Effector CD8-positive, alpha-beta T cell (primary cell): Measurements from ENCODE around the gene ATPAF2.

Experiments
- DNase-seq: peaks from one replicate; lab custom pipeline; 2025; lab: John Stamatoyannopoulos, UW

ATPAF2 gene

DNA sequence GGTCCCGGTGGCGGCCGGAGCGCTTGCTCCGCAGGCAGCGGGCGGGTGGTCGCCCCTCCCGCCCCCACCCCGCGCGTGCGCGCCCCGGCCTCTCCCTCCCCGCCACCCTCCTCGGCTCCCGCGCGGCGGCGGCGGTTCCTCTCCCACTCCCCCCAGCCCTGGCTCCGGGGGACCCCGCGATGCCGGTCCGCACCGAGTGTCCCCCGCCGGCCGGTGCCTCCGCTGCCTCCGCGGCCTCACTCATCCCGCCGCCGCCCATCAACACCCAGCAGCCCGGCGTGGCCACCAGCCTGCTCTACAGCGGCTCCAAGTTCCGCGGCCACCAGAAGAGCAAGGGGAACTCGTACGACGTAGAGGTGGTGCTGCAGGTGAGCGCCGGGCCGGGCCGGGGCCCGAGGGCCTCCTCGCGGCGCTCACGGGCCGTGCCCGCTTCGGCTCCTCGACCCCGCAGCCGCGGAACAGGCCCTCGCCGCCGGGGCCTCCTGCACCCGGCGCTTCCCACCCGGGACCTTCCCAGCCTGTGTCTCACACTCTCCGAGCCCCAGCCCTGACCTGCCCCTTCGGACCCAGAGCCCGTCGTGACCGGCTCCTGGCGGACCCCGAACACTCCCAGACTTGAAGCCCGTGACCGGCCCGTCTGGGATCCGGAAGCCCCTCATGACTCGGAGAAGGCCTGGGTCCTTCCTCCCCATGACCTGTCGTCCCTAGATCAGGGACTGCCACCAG lies 730 bp upstream of the ATPAF2 start:
- no peak for DNase-seq

- DNase-seq: no peak
Observed at GRCh38 chr17:18038149-18038850, 668 bp downstream of the ATPAF2 start.

GRCh38 chr17:18037486-18037885 lies 1.5 kb downstream of the ATPAF2 start:
- DNase-seq: no peak

- DNase-seq: no peak
Observed at GRCh38 chr17:18035704-18036103, 3.3 kb downstream of the ATPAF2 start.

GRCh38 chr17:18033442-18034099 lies 5.4 kb downstream of the ATPAF2 start:
- peak; percentile 11 for DNase-seq

DNA sequence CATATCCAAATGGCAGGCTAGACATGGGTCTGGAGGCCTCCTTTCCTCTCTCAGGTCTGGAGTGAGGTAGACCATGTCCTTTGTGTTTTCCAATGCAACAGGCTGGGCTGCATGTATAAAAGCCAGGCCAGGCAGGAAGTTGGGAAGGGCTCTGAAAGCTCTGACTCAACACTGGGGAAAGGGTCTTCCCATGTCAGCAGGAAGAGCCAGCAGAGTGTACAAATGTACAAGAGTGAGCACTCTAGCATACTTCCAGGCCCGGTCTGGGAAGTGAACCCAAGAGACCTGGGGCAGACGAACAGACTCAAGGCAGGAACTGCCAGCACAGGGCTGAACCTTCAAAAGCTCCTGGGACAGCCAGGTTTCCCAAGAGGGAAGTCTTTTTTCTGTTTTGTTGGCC lies 7.0 kb downstream of the ATPAF2 start:
- no peak for DNase-seq

GRCh38 chr17:18028952-18029540 lies 9.9 kb downstream of the ATPAF2 start:
- no peak for DNase-seq

- no peak for DNase-seq
Observed at GRCh38 chr17:18028114-18028951, 10.6 kb downstream of the ATPAF2 start.

GRCh38 chr17:18027280-18027679 lies 11.7 kb downstream of the ATPAF2 start:
- DNase-seq: no peak

DNA sequence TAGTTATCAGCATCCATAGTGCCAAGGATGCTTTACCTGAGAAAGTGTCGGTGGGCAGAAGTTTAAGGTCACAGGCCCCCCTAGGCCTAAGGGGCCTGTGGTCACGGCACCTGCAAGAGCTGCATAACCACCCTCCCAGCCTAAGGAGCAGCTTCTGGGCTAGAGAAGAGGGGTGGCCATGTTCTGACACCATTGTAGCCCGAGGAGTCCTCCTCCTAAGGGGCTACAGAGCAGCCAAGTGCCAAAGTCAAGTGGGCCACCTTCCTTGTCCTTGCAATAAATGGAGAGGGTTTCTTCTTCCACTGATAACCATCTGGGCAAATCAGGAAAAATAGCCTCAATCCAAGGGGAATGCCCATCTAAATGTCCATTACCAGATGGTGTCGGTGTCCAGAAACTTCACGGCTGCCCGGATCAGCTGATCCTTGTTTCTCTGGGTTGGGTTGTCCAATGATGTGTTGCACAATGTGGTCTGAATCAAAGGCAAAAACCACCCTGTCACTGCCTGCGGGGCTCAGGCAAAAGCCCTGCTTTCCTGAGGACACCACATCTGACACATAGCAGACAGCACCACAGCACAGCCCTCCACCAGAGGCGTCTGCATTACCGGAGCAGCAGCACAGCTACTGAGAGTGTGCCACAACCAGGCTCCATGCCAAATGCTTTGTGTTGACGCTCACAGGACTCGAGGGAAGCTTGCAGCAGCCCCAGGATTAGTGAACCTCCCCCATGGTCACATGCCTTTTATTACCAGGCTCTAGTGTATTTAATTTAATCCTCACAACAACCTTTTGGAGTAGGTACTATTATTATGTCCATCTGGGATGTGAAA lies 12.8 kb downstream of the ATPAF2 start:
- no peak for DNase-seq

- no peak for DNase-seq
Observed at GRCh38 chr17:18025241-18025944, 13.6 kb downstream of the ATPAF2 start.

GRCh38 chr17:18021372-18021771 lies 17.6 kb downstream of the ATPAF2 start:
- DNase-seq: no peak

DNA sequence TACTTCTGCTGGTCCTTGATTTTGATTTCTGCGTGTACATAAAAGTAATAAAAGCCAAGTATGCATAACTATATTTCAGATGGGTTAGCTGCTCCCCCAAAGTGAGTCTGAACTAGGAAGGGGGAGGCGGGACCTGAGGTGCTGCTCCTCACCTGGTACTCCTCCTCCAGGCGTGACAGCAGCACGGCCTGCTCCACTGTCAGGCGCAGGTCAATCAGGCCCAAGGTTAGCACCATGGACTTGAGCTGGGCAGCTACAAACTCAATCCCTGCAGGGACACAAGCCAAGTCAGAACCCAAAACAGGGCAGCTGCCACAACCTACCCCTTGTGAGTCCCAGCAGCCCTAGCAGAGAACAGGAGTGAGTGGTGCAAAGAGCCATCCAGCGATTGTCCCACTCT lies 18.0 kb downstream of the ATPAF2 start:
- no peak for DNase-seq

GRCh38 chr17:18019838-18020154 lies 19.2 kb downstream of the ATPAF2 start:
- no peak for DNase-seq

DNA sequence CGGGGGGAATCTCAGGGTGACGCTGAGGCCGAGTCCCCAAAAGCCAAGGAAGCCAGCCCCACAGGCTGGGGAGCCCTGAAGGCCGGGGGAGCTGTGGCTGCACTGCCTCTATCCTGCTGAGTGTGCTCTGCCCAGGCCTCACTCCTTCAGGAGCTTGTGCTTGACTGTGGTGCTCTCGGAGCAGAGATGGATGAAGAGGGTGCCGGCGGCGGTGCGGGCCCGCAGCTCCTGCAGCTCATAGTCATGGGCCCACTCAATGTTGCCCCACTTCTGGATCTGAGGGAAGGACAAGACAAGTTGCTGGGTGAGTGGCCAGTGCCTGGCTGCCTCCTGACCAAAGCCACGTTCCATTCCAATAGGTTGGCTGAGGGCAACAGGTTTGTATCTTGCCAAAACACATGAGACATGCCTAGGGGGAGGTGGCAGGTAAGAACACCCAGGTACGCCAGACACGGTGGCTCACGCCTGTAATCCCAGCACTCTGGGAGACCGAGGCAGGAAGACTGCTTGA lies 20.5 kb downstream of the ATPAF2 start:
- no peak for DNase-seq

GRCh38 chr17:18017958-18018357 lies 21.0 kb downstream of the ATPAF2 start:
- no peak for DNase-seq

DNA sequence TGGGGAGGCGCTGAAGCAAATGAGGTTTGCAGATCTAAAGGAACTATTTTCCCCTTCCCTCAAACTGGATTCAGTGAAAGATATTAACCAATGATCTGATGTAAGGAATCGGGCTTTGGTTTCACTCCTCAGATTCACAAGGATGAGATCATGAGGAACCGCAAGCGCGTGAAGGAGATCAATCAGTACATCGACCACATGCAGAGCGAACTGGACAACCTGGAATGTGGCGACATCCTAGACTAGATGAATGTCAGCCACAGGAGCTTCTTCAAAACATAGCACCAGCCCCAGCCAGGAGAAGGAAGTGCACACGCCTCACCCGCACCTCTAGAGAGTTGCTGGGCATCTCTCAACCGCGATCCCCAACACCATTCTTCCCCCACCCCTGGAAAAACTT lies 22.5 kb downstream of the ATPAF2 start:
- DNase-seq: no peak

- no peak for DNase-seq
Observed at GRCh38 chr17:18015593-18015992, 23.4 kb downstream of the ATPAF2 start.

DNA sequence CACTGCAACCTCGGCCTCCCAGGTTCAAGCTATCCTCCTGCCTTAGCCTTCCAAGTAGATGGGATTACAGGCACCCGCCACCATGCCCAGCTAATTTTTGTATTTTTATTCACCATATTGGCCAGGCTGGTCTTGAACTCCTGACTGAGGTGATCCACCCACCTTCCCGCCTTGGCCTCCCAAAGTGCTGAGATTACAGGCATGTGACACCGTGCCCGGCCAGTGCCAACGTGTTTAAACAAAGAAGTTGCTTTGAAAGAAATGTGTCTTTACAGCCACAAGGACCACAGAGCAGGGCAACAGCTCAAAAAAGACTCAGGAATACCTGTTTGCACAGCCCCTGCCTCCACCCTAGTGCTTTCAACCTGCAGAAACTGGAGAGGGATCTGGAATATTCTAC lies 25.0 kb downstream of the ATPAF2 start:
- DNase-seq: no peak

DNA sequence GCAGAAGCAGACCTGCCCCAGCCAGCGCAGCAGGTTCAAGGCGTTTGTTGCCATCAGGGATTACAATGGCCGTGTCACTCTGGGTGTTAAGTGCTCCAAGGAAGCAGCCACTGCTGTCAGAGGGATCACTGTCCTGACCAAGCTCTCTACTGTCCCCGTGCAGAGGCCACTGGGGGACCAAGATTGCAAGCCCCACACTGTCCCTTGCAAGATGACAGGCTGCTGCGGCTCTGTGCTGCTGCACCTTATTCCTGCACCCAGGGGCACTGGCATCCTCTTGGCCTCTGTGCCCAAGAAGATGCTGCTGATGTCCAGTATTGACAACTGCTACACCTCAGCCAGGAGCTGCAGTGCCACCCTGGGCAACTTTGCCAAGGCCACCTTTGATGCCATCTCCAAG lies 27.7 kb downstream of the ATPAF2 start:
- no peak for DNase-seq
